Measurements from ENCODE around the gene TECTA.

TECTA gene, protein sequence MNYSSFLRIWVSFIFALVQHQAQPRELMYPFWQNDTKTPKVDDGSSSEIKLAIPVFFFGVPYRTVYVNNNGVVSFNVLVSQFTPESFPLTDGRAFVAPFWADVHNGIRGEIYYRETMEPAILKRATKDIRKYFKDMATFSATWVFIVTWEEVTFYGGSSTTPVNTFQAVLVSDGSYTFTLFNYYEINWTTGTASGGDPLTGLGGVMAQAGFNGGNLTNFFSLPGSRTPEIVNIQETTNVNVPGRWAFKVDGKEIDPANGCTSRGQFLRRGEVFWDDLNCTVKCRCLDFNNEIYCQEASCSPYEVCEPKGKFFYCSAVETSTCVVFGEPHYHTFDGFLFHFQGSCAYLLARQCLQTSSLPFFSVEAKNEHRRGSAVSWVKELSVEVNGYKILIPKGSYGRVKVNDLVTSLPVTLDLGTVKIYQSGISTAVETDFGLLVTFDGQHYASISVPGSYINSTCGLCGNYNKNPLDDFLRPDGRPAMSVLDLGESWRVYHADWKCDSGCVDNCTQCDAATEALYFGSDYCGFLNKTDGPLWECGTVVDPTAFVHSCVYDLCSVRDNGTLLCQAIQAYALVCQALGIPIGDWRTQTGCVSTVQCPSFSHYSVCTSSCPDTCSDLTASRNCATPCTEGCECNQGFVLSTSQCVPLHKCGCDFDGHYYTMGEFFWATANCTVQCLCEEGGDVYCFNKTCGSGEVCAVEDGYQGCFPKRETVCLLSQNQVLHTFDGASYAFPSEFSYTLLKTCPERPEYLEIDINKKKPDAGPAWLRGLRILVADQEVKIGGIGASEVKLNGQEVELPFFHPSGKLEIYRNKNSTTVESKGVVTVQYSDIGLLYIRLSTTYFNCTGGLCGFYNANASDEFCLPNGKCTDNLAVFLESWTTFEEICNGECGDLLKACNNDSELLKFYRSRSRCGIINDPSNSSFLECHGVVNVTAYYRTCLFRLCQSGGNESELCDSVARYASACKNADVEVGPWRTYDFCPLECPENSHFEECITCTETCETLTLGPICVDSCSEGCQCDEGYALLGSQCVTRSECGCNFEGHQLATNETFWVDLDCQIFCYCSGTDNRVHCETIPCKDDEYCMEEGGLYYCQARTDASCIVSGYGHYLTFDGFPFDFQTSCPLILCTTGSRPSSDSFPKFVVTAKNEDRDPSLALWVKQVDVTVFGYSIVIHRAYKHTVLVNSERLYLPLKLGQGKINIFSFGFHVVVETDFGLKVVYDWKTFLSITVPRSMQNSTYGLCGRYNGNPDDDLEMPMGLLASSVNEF (N-terminal part only)

DNA sequence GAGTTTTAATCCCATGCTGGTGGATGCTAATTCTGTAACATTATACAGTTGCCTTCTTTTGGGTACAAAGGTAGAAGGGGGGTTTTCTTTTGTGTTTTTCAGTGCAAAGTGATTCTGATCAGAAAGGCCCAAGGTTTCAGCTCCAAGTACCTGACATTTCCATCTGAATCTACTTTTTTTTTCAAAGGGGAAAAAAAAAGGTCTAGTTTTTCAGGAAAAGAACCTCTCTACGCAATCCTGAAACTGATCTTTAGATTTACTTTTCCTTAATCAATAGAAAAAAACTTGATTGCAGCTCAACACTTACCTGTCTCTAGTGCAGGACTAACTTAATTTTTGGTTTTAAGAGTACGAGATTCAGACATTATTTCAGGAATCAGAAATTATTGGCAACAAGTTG lies at the start of gene TECTA:
Gene TECTA (plus strand): TSS at position 301 of the 400 bp plus-strand sequence. CDS start 1,423 bp downstream, outside the sequence.
- H3K4me3 ChIP-seq (replicated peaks; ENCODE audit: low read depth, low read length): no peak within 1 kb of the TSS
- TF ChIP-seq, protein P1, sequence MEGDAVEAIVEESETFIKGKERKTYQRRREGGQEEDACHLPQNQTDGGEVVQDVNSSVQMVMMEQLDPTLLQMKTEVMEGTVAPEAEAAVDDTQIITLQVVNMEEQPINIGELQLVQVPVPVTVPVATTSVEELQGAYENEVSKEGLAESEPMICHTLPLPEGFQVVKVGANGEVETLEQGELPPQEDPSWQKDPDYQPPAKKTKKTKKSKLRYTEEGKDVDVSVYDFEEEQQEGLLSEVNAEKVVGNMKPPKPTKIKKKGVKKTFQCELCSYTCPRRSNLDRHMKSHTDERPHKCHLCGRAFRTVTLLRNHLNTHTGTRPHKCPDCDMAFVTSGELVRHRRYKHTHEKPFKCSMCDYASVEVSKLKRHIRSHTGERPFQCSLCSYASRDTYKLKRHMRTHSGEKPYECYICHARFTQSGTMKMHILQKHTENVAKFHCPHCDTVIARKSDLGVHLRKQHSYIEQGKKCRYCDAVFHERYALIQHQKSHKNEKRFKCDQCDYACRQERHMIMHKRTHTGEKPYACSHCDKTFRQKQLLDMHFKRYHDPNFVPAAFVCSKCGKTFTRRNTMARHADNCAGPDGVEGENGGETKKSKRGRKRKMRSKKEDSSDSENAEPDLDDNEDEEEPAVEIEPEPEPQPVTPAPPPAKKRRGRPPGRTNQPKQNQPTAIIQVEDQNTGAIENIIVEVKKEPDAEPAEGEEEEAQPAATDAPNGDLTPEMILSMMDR (IDR thresholded peaks at IDR 0.05; ENCODE audit: low read depth, low read length, missing control alignments): no peak
- no peak for DNase-seq (ENCODE audit: extremely low read depth, low read depth)

- H3K4me3 ChIP-seq (replicated peaks; ENCODE audit: low read depth, low read length): no peak overlapping the region
- TF ChIP-seq, protein P1 (IDR thresholded peaks at IDR 0.05; ENCODE audit: low read depth, low read length, missing control alignments): no peak
- DNase-seq (ENCODE audit: extremely low read depth, low read depth): no peak
Observed at GRCh38 chr11:121053244-121053643, 47.8 kb upstream of the TECTA start.

GRCh38 chr11:121054266-121054665 lies 46.8 kb upstream of the TECTA start:
- TF ChIP-seq, protein P1 (IDR thresholded peaks at IDR 0.05; ENCODE audit: low read depth, low read length, missing control alignments): no peak
- H3K4me3 ChIP-seq (replicated peaks; ENCODE audit: low read depth, low read length): no peak overlapping the region
- DNase-seq (ENCODE audit: extremely low read depth, low read depth): no peak

DNA sequence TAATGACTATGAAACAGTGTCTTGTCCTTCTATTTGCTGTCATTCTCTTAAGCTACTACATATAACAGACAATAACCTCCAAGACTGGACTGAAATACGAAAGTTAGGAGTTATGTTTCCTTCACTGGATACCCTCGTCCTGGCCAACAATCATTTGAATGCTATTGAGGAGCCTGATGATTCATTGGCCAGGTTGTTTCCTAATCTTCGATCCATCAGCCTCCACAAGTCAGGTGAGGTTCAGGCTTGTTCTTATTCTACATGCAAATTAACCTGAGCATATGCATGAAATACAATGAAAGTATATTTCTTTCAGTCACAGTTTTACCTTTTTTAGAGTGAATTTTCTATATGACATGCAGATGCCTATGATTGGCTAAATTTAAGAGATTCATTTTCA lies 46.0 kb upstream of the TECTA start:
- no peak for DNase-seq (ENCODE audit: extremely low read depth, low read depth)
- TF ChIP-seq, protein P1 (IDR thresholded peaks at IDR 0.05; ENCODE audit: low read depth, low read length, missing control alignments): no peak

DNA sequence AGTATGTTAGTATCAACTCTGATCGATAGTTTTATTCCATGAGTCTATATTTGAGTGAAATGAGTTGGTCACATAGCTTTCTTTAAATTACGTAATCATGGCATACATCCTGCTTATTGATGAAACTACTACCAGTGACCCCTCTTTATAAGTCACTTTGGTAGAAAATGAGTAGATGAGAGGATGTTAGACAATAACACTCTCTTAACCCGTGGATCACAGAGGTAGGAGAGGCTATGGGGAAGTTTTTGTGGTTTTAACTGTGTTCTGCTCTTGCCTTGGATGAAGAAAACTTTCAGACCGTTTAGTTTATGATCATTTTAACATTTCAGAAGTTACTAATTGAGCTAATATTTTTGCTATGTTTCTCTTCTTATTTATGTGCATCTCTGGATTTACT lies 43.1 kb upstream of the TECTA start:
- H3K4me3 ChIP-seq (replicated peaks; ENCODE audit: low read depth, low read length): no peak overlapping the region
- TF ChIP-seq, protein P1 (IDR thresholded peaks at IDR 0.05; ENCODE audit: low read depth, low read length, missing control alignments): no peak
- DNase-seq (ENCODE audit: extremely low read depth, low read depth): no peak

More for the DNA sequence above, 46.0 kb upstream of the TECTA start:
- no peak overlapping the region for H3K4me3 ChIP-seq (replicated peaks; ENCODE audit: low read depth, low read length)

GRCh38 chr11:121058941-121059340 lies 42.1 kb upstream of the TECTA start:
- no peak overlapping the region for H3K4me3 ChIP-seq (replicated peaks; ENCODE audit: low read depth, low read length)
- TF ChIP-seq, protein P1 (IDR thresholded peaks at IDR 0.05; ENCODE audit: low read depth, low read length, missing control alignments): no peak
- no peak for DNase-seq (ENCODE audit: extremely low read depth, low read depth)

All from HFF-Myc (cell line).